NB4 (cell line): Measurements from ENCODE around the gene PLXNA2.

ENCODE experiments used
- DNase-seq: peaks from one replicate; pipeline ENCODE4 v3.0.0; 2010; ENCODE audit warnings: low read depth
- H3K4me3 ChIP-seq: one replicate; pipeline ENCODE4 v1.5.1; 2011; ENCODE audit warnings: mild to moderate bottlenecking, low read depth, low read length, moderate library complexity
- MYC ChIP-seq: IDR thresholded peaks from 2 replicates; pipeline ENCODE4 v1.6.1; 2011; ENCODE audit warnings: low read depth, low read length
- POLR2A ChIP-seq: IDR thresholded peaks from 2 replicates; pipeline ENCODE4 v1.6.1; 2011; ENCODE audit warnings: mild to moderate bottlenecking; ENCODE audit not compliant: insufficient read length; ENCODE audit errors: extremely low read depth
- TF ChIP-seq, protein P1 (sequence below): IDR thresholded peaks from one replicate; pipeline ENCODE4 v1.5.1; 2012; ENCODE audit warnings: low read depth, low read length
- TF ChIP-seq, protein P2 (sequence below): IDR thresholded peaks from 2 replicates; pipeline ENCODE4 v1.6.1; 2011; ENCODE audit warnings: low read depth, low read length

PLXNA2 gene

DNA sequence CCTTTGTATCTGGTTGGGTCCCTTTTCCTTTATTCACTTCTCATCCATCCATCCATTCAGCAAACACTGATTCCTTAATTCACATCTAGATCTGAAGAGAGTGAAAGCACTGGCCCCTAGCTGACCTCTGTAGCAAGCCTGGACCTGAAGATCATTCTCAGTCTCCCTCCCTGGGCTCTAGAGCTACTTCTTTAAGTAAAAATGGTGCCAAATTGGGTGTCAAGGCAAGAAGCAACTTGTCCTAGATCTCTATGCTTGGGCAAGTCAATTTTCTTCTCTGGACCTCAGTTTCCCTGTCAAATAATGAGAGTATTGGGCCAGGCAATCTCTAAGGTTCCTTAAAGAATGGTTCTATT, 36.1 kb downstream of the PLXNA2 start:
- no peak for TF ChIP-seq POLR2A
- TF ChIP-seq, protein P1, sequence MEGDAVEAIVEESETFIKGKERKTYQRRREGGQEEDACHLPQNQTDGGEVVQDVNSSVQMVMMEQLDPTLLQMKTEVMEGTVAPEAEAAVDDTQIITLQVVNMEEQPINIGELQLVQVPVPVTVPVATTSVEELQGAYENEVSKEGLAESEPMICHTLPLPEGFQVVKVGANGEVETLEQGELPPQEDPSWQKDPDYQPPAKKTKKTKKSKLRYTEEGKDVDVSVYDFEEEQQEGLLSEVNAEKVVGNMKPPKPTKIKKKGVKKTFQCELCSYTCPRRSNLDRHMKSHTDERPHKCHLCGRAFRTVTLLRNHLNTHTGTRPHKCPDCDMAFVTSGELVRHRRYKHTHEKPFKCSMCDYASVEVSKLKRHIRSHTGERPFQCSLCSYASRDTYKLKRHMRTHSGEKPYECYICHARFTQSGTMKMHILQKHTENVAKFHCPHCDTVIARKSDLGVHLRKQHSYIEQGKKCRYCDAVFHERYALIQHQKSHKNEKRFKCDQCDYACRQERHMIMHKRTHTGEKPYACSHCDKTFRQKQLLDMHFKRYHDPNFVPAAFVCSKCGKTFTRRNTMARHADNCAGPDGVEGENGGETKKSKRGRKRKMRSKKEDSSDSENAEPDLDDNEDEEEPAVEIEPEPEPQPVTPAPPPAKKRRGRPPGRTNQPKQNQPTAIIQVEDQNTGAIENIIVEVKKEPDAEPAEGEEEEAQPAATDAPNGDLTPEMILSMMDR: no peak
- no peak for DNase-seq
- no peak overlapping the region for H3K4me3 ChIP-seq

DNA sequence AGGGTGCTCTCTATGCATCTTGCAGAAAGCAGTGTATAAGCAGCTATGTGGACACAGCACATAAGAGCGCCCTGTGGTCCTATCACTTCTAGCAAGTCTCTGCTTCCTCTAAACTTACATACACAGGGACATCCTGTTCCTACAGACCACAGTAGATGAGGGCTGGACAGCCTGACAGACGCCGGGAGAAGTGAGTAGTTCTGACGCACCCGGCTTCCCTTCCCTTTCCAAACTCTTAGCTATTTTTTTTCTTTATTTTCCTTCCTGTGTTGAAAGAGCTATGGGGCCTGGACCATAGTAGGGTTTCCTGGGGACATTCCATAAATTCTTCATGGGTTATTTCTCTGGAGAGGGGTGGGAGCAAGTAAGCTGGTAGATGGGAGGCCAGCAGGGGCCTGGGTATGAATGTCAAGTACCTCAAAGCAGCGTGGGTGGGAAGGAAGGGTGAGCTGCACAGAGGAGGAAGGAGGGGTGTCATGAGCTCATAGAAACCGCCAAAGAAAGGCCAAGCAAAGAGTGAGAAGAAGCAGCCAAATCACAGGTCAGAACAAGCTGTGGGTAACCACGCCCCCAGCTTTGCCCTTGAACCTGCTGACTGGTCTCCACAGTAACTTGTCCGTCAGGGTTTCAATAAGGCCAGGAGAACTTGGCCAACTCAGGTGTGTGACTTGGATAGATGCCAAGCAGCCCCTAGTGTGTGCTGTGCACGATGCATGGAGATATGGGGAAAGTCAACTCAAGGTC, 36.6 kb downstream of the PLXNA2 start:
- no peak overlapping the region for H3K4me3 ChIP-seq
- no peak for TF ChIP-seq MYC
- TF ChIP-seq POLR2A: no peak
- TF ChIP-seq, protein P1: no peak
- no peak for DNase-seq

DNA sequence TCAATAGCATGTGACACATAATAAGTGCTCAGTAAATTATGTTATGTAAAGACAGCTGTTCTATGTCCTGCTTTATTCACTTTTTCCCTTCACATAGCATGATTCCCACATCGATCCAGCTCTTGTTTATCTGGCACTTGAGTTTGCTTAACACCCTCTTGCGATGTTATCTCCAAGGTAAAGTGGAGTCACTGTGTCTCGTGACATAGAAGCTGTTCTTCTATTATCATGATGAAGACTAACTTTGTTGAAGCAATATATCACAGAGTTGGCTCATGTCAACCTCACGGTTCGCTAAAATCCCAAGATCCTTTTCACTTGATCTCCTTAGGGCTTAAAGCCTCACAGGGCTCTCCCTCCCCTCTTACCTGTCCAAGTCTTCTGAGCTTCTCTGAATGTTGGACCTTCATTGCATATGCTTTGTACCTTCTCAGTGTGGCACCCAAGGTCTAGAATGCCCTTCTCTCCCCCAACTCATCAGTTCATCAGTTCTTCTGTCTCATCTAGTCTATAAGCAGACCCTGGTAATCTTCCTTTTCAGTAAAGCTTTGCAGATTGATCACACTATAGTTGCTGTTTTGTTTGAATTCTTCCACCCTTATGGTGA, 38.0 kb downstream of the PLXNA2 start:
- TF ChIP-seq POLR2A: no peak
- TF ChIP-seq, protein P2, sequence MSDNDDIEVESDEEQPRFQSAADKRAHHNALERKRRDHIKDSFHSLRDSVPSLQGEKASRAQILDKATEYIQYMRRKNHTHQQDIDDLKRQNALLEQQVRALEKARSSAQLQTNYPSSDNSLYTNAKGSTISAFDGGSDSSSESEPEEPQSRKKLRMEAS: no peak
- TF ChIP-seq, protein P1: no peak
- no peak for TF ChIP-seq MYC
- H3K4me3 ChIP-seq: no peak overlapping the region
- DNase-seq: no peak

DNA sequence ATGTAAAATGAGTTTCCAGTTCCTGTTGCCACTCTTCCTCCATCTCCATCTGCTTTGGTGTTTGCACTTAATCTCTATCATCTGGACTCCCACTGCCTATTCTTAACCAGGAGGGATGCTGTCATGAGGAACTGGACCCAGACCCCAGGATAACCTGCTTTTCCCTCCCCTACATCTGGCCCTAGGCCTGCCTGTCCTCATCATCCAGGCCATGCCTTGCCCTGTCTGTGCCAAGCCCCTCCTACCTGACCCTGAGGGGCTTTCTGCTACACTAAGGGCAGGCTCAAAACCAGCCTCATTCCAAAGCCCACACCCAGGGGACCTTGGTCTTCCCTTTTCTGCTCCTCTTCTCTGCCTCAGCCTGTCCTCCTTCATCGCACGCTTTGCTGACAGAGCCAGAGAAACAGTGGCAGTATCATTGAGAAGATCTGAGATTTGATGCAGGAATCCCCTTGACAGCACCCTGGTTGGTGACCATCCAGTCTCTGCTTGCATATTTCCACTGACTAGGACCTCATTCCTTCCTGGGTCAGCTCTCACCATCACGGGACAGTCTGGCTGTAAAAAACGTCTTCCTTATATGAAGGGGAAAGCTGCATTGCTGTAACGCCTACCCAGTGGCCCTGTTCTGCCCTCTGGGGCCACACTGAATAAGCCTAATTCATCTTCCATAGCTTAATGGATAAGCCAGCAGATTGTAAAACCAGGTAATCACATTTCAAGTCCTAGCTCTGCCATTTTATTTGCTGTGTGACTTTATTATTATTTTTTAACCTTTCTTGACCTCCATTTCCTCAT, 38.8 kb downstream of the PLXNA2 start:
- no peak overlapping the region for H3K4me3 ChIP-seq
- DNase-seq: no peak
- TF ChIP-seq, protein P2: no peak
- no peak for TF ChIP-seq POLR2A
- no peak for TF ChIP-seq MYC
- TF ChIP-seq, protein P1: no peak

DNA sequence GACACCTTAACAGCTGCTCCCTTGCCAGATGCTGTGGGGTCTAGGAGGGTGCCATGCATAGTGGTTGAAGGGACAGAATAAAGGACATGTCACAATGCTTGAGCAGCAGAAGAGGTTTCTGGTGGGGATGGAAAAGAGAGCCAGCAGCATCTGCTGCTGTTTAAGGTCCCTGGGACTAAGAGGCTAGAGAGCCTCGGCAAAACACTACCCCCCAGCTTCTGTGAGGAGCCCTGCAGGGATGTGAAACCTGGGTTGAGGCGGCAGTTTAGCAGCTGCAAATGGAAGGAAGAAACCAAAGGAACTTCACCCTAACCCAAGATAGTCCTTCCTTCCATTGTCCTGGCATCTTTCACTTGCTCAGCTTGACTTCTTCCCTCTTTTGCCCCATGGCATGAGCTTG, 39.4 kb downstream of the PLXNA2 start:
- TF ChIP-seq, protein P2: no peak
- no peak for TF ChIP-seq POLR2A
- TF ChIP-seq, protein P1: no peak
- TF ChIP-seq MYC: no peak
- H3K4me3 ChIP-seq: no peak overlapping the region
- no peak for DNase-seq
